HepG2 (cell line): ENCODE results near the gene CDT1. TPM values are rescaled to one million over a fixed set of nuclear protein-coding genes. Genes with fewer than 3 reads are reported as not detected.
A peak's percentile ranks its signal among the peaks of the same experiment; 100 is the strongest.

Experiments used
- ASH2L ChIP-seq: fragments of 300-600, 200-600 bp; sonication (generic); IDR thresholded peaks from 2 replicates; pipeline ENCODE4 v1.7.0; 2017; ENCODE audit warnings: low read depth, mild to moderate bottlenecking, moderate library complexity, mixed read lengths, low read length; ENCODE audit not compliant: insufficient read length
- ATF5 ChIP-seq: sonication (generic); formaldehyde crosslinking; IDR thresholded peaks from 2 replicates; pipeline ENCODE4 v1.4.0; 2020; ENCODE audit warnings: mild to moderate bottlenecking, low read depth, missing genetic modification reagents
- BORCS8-MEF2B ChIP-seq: sonication (generic); formaldehyde crosslinking; IDR thresholded peaks from 2 replicates; pipeline ENCODE4 v1.8.0; 2022; ENCODE audit warnings: mild to moderate bottlenecking, missing genetic modification reagents
- CEBPB ChIP-seq: IDR thresholded peaks from 2 replicates; pipeline ENCODE4 v1.6.1; 2011; ENCODE audit warnings: low read depth, low read length, improper control_type of control experiment, borderline replicate concordance
- CENPX ChIP-seq: sonication (generic); formaldehyde crosslinking; IDR thresholded peaks from 2 replicates; pipeline ENCODE4 v1.9.0; 2021; ENCODE audit warnings: mild to moderate bottlenecking, missing genetic modification reagents, moderate library complexity
- CHCHD3 ChIP-seq: sonication (generic); formaldehyde crosslinking; IDR thresholded peaks from 2 replicates; pipeline ENCODE4 v1.8.0; 2022; ENCODE audit warnings: mild to moderate bottlenecking, missing genetic modification reagents, moderate library complexity
- DR1 ChIP-seq: sonication (generic); formaldehyde crosslinking; IDR thresholded peaks from 2 replicates; pipeline ENCODE4 v1.8.0; 2021; ENCODE audit warnings: mild to moderate bottlenecking, missing genetic modification reagents, inconsistent platforms
- FOXA1 ChIP-seq, 2 experiments: fragments of 450-650 bp in 1 of 2; sonication (generic) in 1 of 2; formaldehyde crosslinking in 1 of 2; IDR thresholded peaks; 2 replicates each; pipeline versions ENCODE4 v1.4.0 to v1.6.1; 2016 to 2020; ENCODE audit warnings: missing genetic modification reagents in 1 of 2
- FOXK2 ChIP-seq: fragments of 450-650 bp; IDR thresholded peaks from 2 replicates; pipeline ENCODE4 v1.6.1; 2016
- GABPB1 ChIP-seq: IDR thresholded peaks from 2 replicates; pipeline ENCODE4 v1.6.1; 2016; ENCODE audit warnings: mild to moderate bottlenecking, missing genetic modification reagents, moderate library complexity, missing compliant biosample characterization
- KDM2A ChIP-seq: sonication (generic); formaldehyde crosslinking; IDR thresholded peaks from 2 replicates; pipeline ENCODE4 v1.4.0; 2020; ENCODE audit warnings: low read depth, missing genetic modification reagents, borderline replicate concordance
- KDM5B ChIP-seq: sonication (generic); formaldehyde crosslinking; IDR thresholded peaks from 2 replicates; pipeline ENCODE4 v1.4.0; 2020; ENCODE audit warnings: missing genetic modification reagents, mild to moderate bottlenecking, borderline replicate concordance
- KLF13 ChIP-seq: sonication (generic); formaldehyde crosslinking; IDR thresholded peaks from 2 replicates; pipeline ENCODE4 v1.4.0; 2020; ENCODE audit warnings: mild to moderate bottlenecking, missing genetic modification reagents
- PRMT3 ChIP-seq: sonication (generic); formaldehyde crosslinking; IDR thresholded peaks from 2 replicates; pipeline ENCODE4 v1.8.1; 2022; ENCODE audit warnings: low read depth, mild to moderate bottlenecking, moderate library complexity, missing genetic modification reagents, borderline replicate concordance
- RELA ChIP-seq: sonication (generic); formaldehyde crosslinking; IDR thresholded peaks from 2 replicates; pipeline ENCODE4 v1.4.0; 2020; ENCODE audit warnings: missing genetic modification reagents
- RXRA ChIP-seq: sonication (generic); formaldehyde crosslinking; IDR thresholded peaks from 2 replicates; pipeline ENCODE4 v1.5.1; 2020; ENCODE audit warnings: missing genetic modification reagents
- SALL2 ChIP-seq: sonication (generic); formaldehyde crosslinking; IDR thresholded peaks from 2 replicates; pipeline ENCODE4 v1.8.1; 2023; ENCODE audit warnings: mild to moderate bottlenecking, missing genetic modification reagents, inconsistent platforms
- SIN3B ChIP-seq: fragments of 150-350 bp; IDR thresholded peaks from 2 replicates; pipeline ENCODE4 v1.6.1; 2014; ENCODE audit warnings: low read length
- SNRNP70 ChIP-seq: fragments of 200-400 bp; formaldehyde crosslinking; IDR thresholded peaks from 2 replicates; pipeline ENCODE4 v1.6.1; 2017; ENCODE audit warnings: mild to moderate bottlenecking, low read depth, low read length, moderate library complexity
- SOX5 ChIP-seq: IDR thresholded peaks from 2 replicates; pipeline ENCODE4 v1.6.1; 2016; ENCODE audit warnings: borderline replicate concordance
- THYN1 ChIP-seq: sonication (generic); formaldehyde crosslinking; IDR thresholded peaks from 2 replicates; pipeline ENCODE4 v1.8.1; 2023; ENCODE audit warnings: low read depth, mild to moderate bottlenecking, moderate library complexity, missing genetic modification reagents, borderline replicate concordance
- TOPORS ChIP-seq: sonication (generic); formaldehyde crosslinking; IDR thresholded peaks from 2 replicates; pipeline ENCODE4 v1.8.0; 2023; ENCODE audit warnings: mild to moderate bottlenecking, missing genetic modification reagents
- ZBTB1 ChIP-seq: sonication (generic); formaldehyde crosslinking; IDR thresholded peaks from 2 replicates; pipeline ENCODE4 v1.4.0; 2020; ENCODE audit warnings: missing genetic modification reagents, borderline replicate concordance
- ZFYVE20 ChIP-seq: sonication (generic); formaldehyde crosslinking; IDR thresholded peaks from 2 replicates; pipeline ENCODE4 v1.8.0; 2023; ENCODE audit warnings: low read depth, mild to moderate bottlenecking, moderate library complexity, missing genetic modification reagents, borderline replicate concordance
- ZNF230 ChIP-seq: sonication (generic); formaldehyde crosslinking; IDR thresholded peaks from 2 replicates; pipeline ENCODE4 v1.4.0; 2020; ENCODE audit warnings: mild to moderate bottlenecking, missing genetic modification reagents
- ZNF431 ChIP-seq: sonication (generic); formaldehyde crosslinking; IDR thresholded peaks from 2 replicates; pipeline ENCODE4 v1.9.0; 2022; ENCODE audit warnings: missing genetic modification reagents, low read depth, mild to moderate bottlenecking, borderline replicate concordance
- ZNF501 ChIP-seq: sonication (generic); formaldehyde crosslinking; IDR thresholded peaks from 2 replicates; pipeline ENCODE4 v1.5.1; 2020; ENCODE audit warnings: mild to moderate bottlenecking, moderate library complexity, missing genetic modification reagents
- ZNF549 ChIP-seq: sonication (generic); formaldehyde crosslinking; IDR thresholded peaks from 2 replicates; pipeline ENCODE4 v1.5.0; 2020; ENCODE audit warnings: missing genetic modification reagents
- ZNF660 ChIP-seq: sonication (generic); formaldehyde crosslinking; IDR thresholded peaks from 2 replicates; pipeline ENCODE4 v1.5.1; 2020; ENCODE audit warnings: mild to moderate bottlenecking, low read depth, missing genetic modification reagents, borderline replicate concordance
- ZNF777 ChIP-seq: sonication (generic); formaldehyde crosslinking; IDR thresholded peaks from 2 replicates; pipeline ENCODE4 v1.4.0; 2020; ENCODE audit warnings: missing genetic modification reagents
- polyA plus RNA-seq, 8 experiments: library from polyadenylated mRNA; depleted of rRNA in 3 of 8; stranded (reverse) in 7 of 8; unstranded in 1 of 8; fragments of >200 nt; fragmentation: Illumina TruSeq in 4 of 8; extraction: Trizol in 4 of 8; gene quantifications; 2 replicates each; pipeline versions ENCODE4 v1.2.1 to v1.2.3, GENCODE V29; 2011 to 2016; ENCODE audit warnings: low read depth in 4 of 8, missing spikeins in 1 of 8, mixed read lengths in 1 of 8; ENCODE audit not compliant: insufficient read depth in 1 of 8
- total RNA-seq, 5 experiments: library from RNA; depleted of rRNA; stranded (reverse); fragments of >200 nt; fragmentation: Illumina TruSeq; extraction: Trizol; gene quantifications; 2 replicates each; pipeline ENCODE4 v1.2.3, GENCODE V29; 2016; ENCODE audit warnings: low read depth in 1 of 5

CDT1 gene
- total and polyA plus RNA-seq, 2 of the 13 experiments (the other 11 are each of a cell fraction or from before 2014, with no cell fraction given), result 23.1 to 23.8 TPM

GRCh38 chr16:88804552-88805339 is 1.2 kb downstream of the CDT1 start (continued):
- no peak for TF ChIP-seq CHCHD3 (CRISPR knock-in tag)
- TF ChIP-seq SIN3B, result no peak
- no peak for TF ChIP-seq FOXA1 (IDR thresholded peaks at IDR 0.05)
- TF ChIP-seq FOXA1 (CRISPR knock-in tag; IDR thresholded peaks at IDR 0.05), result no peak
- TF ChIP-seq ZNF660 (CRISPR knock-in tag), result no peak
- TF ChIP-seq CENPX, result no peak
- TF ChIP-seq PRMT3, result no peak
- no peak for TF ChIP-seq TOPORS (CRISPR knock-in tag)
- 0 out of 2 replicates have a peak, but pooled peaks have one; percentile 44 for TF ChIP-seq DR1 (CRISPR knock-in tag)
- TF ChIP-seq KDM5B (CRISPR knock-in tag), result peak; percentile 62; the same call in 1 of the 2 replicates
- TF ChIP-seq THYN1 (CRISPR knock-in tag), result no peak
- no peak for TF ChIP-seq ZNF777
- no peak for TF ChIP-seq KLF13
- TF ChIP-seq RELA (CRISPR knock-in tag), result no peak
- TF ChIP-seq ZFYVE20 (CRISPR knock-in tag), result no peak
- TF ChIP-seq BORCS8-MEF2B (CRISPR knock-in tag), result no peak
- peak; percentile 89 for TF ChIP-seq CEBPB
- peak; percentile 71; the same call in 1 of the 2 replicates for TF ChIP-seq GABPB1 (CRISPR knock-in tag)
- peak; percentile 88 for TF ChIP-seq ZNF501
- no peak for TF ChIP-seq SALL2 (CRISPR knock-in tag)
- peak; percentile 76 for TF ChIP-seq RXRA (CRISPR knock-in tag)
- no peak for TF ChIP-seq SNRNP70
- TF ChIP-seq ATF5 (CRISPR knock-in tag), result 0 out of 2 replicates have a peak, but pooled peaks have one; percentile 82
- no peak for TF ChIP-seq SOX5 (CRISPR knock-in tag)
- peak; percentile 96; the same call in 1 of the 2 replicates for TF ChIP-seq KDM2A (CRISPR knock-in tag)
- no peak for TF ChIP-seq ZNF431 (CRISPR knock-in tag)
- TF ChIP-seq ZNF549 (CRISPR knock-in tag), result no peak
- TF ChIP-seq ZNF230 (CRISPR knock-in tag), result no peak
- TF ChIP-seq ASH2L, result no peak
- no peak for TF ChIP-seq FOXK2
- TF ChIP-seq ZBTB1 (CRISPR knock-in tag), result no peak
